HCT116 (cell line): ENCODE measurements around the gene ENTREP1.

Experiments used
- CEBPB ChIP-seq: IDR thresholded peaks from 2 replicates; pipeline ENCODE4 v1.6.1; 2012; ENCODE audit warnings: low read depth
- CTCF ChIP-seq, 3 experiments: fragments of 200-600 bp in 1 of 3; sonication (generic) in 1 of 3; IDR thresholded peaks in 2 of 3; conservative IDR thresholded peaks in 1 of 3; 2 replicates each; pipeline ENCODE4 v1.5.1; 2012 to 2017; ENCODE audit warnings: low read depth in 2 of 3, low read length in 2 of 3, antibody characterized with exemption in 1 of 3, borderline replicate concordance in 1 of 3, control low read depth in 1 of 3, mild to moderate bottlenecking in 1 of 3, mixed read lengths in 1 of 3, mixed run types in 1 of 3, moderate library complexity in 1 of 3; ENCODE audit not compliant: insufficient read depth in 1 of 3
- EZH2 ChIP-seq: fragments of 200-600 bp; sonication (generic); IDR thresholded peaks from 2 replicates; pipeline ENCODE4 v1.6.1; 2017; ENCODE audit warnings: antibody characterized with exemption, mixed run types
- EZH2phosphoT487 ChIP-seq: fragments of 200-600 bp; IDR thresholded peaks from 2 replicates; pipeline ENCODE4 v1.6.1; 2018; ENCODE audit warnings: antibody characterized with exemption, borderline replicate concordance
- JUND ChIP-seq: IDR thresholded peaks from 2 replicates; pipeline ENCODE4 v1.6.1; 2012
- MAX ChIP-seq: IDR thresholded peaks from 2 replicates; pipeline ENCODE4 v1.6.1; 2012
- POLR2A ChIP-seq: IDR thresholded peaks from 2 replicates; pipeline ENCODE4 v1.7.0; 2011; ENCODE audit warnings: borderline replicate concordance; ENCODE audit not compliant: insufficient read depth, insufficient read length; ENCODE audit errors: extremely low read depth
- POLR2AphosphoS5 ChIP-seq: IDR thresholded peaks from 2 replicates; pipeline ENCODE4 v1.6.1; 2011; ENCODE audit warnings: mild to moderate bottlenecking, low read depth, low read length, moderate library complexity
- RAD21 ChIP-seq: IDR thresholded peaks from 2 replicates; pipeline ENCODE4 v1.6.1; 2012; ENCODE audit warnings: low read depth, mild to moderate bottlenecking
- REST ChIP-seq: IDR thresholded peaks from 2 replicates; pipeline ENCODE4 v1.6.1; 2012; ENCODE audit warnings: low read depth
- TCF7L2 ChIP-seq: IDR thresholded peaks from 2 replicates; pipeline ENCODE4 v1.7.0; 2011; ENCODE audit warnings: borderline replicate concordance, inconsistent platforms; ENCODE audit not compliant: insufficient read depth, insufficient read length; ENCODE audit errors: extremely low read depth
- ZBTB33 ChIP-seq: IDR thresholded peaks from 2 replicates; pipeline ENCODE4 v1.6.1; 2011; ENCODE audit warnings: mild to moderate bottlenecking, low read length, moderate library complexity; ENCODE audit not compliant: insufficient replicate concordance; ENCODE audit errors: extremely low read depth
- ZNF274 ChIP-seq: fragments of 200-500 bp; sonication (Bioruptor generic); IDR thresholded peaks from 2 replicates; pipeline ENCODE4 v1.6.1; 2014; ENCODE audit warnings: mild to moderate bottlenecking, low read depth, low read length, inconsistent platforms

- TF ChIP-seq POLR2A (no peak), CTCF (IDR thresholded peaks at IDR 0.05 in 2 of 3, conservative IDR thresholded peaks at IDR 0.05 in 1 of 3; ENCODE audit: borderline replicate concordance in 1 of 3, insufficient read depth in 1 of 3, low read depth in 2 of 3, low read length in 2 of 3) (no peak), POLR2AphosphoS5 (no peak), EZH2 (no peak), ZNF274 (no peak), RAD21 (no peak), REST (no peak), ZBTB33 (no peak), MAX (no peak), CEBPB (no peak), EZH2phosphoT487 (no peak), JUND (no peak), TCF7L2 (no peak)
Measured at GRCh38 chr9:69385581-69386033, 60.6 kb downstream of the ENTREP1 start.
